Kidney epithelial cell (primary cell): ENCODE measurements around the gene HOMER3. TPM values are rescaled to one million over a fixed set of nuclear protein-coding genes. Genes with fewer than 3 reads are reported as not detected.
A peak's percentile ranks its signal among the peaks of the same experiment; 100 is the strongest.

Experiments used
- DNase-seq: peaks from one replicate; pipeline ENCODE4 v3.0.0-alpha.2; 2010; ENCODE audit warnings: low read depth
- H3K27me3 ChIP-seq: 2 replicates; pipeline ENCODE4 v1.6.0; 2011; ENCODE audit warnings: low read length; ENCODE audit not compliant: control insufficient read depth, insufficient read depth
- H3K36me3 ChIP-seq: 2 replicates; pipeline ENCODE4 v1.5.1; 2011; ENCODE audit warnings: low read length; ENCODE audit not compliant: control insufficient read depth, insufficient read depth
- H3K4me3 ChIP-seq: 2 replicates; pipeline ENCODE4 v1.5.1; 2011; ENCODE audit warnings: low read depth, mild to moderate bottlenecking, control low read depth, low read length
- CTCF ChIP-seq: IDR thresholded peaks from 2 replicates; pipeline ENCODE4 v1.5.1; 2011; ENCODE audit warnings: mild to moderate bottlenecking, moderate library complexity, low read length, control low read depth, inconsistent platforms; ENCODE audit not compliant: insufficient read depth, poor library complexity, severe bottlenecking
- total RNA-seq: library from RNA; depleted of rRNA; stranded (reverse); fragments of >200 nt; gene quantifications from 2 replicates; pipeline ENCODE4 v1.2.3, GENCODE V29; 2015

Gene HOMER3
- total RNA-seq, 1 donor from 2014 or later = 109 TPM

DNA sequence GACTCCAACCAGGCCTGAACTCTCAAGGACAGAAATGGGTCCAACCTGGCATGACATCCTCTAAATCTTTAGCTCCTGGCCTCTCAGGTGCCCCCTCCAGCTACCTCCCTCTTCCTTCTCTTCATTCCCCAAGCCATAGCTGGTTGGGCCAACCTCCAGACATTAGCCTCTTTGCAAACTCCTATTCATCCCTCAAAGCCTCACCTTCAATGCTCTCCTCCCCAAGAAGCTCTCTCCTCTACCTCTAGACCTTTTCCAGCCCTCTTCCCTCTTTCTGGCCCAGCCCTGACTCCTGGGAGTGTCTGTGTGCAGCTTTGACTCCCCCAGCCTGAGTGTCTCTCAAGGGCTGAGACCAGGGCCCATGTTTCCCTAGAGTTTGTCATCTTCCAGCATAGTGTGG, 5.3 kb upstream of the HOMER3 start:
- H3K36me3 ChIP-seq = no peaks in the 10 kb centered on the region
- no peak for DNase-seq
- no peak overlapping the region for H3K4me3 ChIP-seq
- no peak for TF ChIP-seq CTCF
- no peaks in the 10 kb centered on the region for H3K27me3 ChIP-seq

- DNase-seq = no peak
- TF ChIP-seq CTCF = no peak
- Histone ChIP-seq H3K36me3 (no peaks in the 10 kb centered on the region), H3K4me3 (no peak overlapping the region), H3K27me3 (no peaks in the 10 kb centered on the region)
These were observed 4.3 kb upstream of the HOMER3 start for GRCh38 chr19:18945297-18945696.

DNA sequence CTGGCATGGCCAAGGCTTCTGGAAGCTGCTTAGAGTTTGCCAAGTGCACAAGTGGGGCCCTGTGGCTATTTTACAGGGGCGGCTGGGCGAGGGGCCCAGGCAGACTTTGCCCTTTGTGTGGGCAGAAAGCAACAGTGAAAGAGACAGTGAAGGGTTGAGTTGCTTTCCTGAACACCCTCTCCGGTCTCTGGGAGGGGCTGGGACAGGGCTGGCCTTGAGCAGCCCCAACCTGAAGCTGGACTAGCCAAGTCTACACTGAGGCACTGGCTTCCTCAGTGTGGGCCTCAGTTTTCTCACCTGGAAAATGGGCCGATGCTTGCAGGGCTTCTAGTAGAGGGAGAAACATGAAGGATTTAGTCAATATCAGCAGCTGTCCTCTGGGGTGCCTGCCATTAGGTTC, 2.4 kb upstream of the HOMER3 start:
- no peak for TF ChIP-seq CTCF
- no peaks in the 10 kb centered on the region for H3K27me3 ChIP-seq
- no peak overlapping the region for H3K4me3 ChIP-seq
- no peak for DNase-seq
- no peaks in the 10 kb centered on the region for H3K36me3 ChIP-seq

DNA sequence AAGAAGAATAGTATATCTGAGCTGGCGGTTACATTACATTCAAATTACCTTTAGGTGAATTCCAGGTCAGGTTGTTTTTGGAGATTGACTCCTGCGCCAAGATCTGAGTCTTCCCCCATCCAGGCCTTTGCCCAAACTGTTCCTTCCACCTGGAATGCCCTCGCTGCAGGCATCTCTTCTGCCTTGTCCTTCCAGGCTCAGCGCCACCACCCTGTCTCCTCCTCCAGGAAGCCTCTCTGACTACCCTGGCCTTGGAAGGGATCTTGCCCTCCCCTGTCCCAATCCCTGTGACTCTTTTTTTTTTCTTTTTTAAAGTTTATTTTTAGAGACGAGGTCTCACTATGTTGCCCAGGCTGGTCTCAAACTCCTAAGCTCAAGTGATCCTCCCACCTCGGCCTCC, 1.7 kb upstream of the HOMER3 start:
- no peak for DNase-seq
- Histone ChIP-seq H3K27me3 (no peaks in the 10 kb centered on the region), H3K36me3 (no peaks in the 10 kb centered on the region), H3K4me3 (no peak overlapping the region)
- no peak for TF ChIP-seq CTCF

DNA sequence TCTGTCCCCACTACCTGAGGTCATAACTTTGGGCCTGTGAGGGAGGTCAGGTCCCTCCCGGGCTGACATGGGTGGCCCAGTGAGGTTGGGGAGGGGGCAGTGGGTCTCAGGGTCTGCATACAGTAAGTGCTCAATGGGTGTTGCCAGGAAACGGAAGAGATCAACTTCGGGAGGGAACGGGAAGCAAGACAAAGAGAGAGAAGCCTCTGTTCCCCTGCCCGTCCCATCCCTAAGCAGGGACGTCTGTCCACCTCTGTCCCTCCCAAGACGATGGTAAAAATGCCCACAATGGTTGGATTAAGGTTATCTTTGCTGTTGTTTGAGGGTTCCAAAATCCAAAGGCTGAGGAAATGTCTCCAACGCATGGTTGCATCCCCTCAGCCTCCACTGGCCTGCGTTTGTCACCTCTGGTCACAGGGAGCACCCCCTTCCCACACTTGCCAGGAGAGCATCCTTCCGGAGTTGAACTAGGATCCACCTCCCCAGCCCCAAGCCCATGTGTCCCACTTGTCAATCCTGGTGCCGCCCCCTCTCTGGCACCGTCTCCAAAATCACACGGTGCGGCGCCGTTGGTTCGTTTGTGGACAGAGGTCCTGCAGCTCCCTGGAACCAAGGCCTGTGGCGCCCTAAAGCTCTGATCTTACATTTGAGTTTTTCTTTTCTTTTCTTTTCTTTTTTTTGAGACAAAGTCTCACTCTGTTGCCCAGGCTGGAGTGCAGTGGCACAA, 774 bp upstream of the HOMER3 start:
- no peaks in the 10 kb centered on the region for H3K36me3 ChIP-seq
- no peaks in the 10 kb centered on the region for H3K27me3 ChIP-seq
- no peak for TF ChIP-seq CTCF
- peak overlapping the region; percentile 16 for H3K4me3 ChIP-seq
- DNase-seq = no peak
